ENCODE results near the gene STYXL2. TPM values are rescaled to one million over a fixed set of nuclear protein-coding genes. Genes with fewer than 3 reads are reported as not detected.
A peak's percentile ranks its signal among the peaks of the same experiment; 100 is the strongest.

Gene STYXL2
- total and polyA plus RNA-seq, 9 of the 15 experiments (the other 6 are each of a cell fraction or from before 2014, with no cell fraction given), result not detected

GRCh38 chr1:167057241-167057688, 36.6 kb upstream of the STYXL2 start (continued):
- peak; percentile 84 for TF ChIP-seq REST (IDR thresholded peaks at IDR 0.05; ENCODE audit: borderline replicate concordance)
- no peak for TF ChIP-seq REST (CRISPR knock-in tag; IDR thresholded peaks at IDR 0.05; ENCODE audit: low read depth)
- TF ChIP-seq, protein P1, sequence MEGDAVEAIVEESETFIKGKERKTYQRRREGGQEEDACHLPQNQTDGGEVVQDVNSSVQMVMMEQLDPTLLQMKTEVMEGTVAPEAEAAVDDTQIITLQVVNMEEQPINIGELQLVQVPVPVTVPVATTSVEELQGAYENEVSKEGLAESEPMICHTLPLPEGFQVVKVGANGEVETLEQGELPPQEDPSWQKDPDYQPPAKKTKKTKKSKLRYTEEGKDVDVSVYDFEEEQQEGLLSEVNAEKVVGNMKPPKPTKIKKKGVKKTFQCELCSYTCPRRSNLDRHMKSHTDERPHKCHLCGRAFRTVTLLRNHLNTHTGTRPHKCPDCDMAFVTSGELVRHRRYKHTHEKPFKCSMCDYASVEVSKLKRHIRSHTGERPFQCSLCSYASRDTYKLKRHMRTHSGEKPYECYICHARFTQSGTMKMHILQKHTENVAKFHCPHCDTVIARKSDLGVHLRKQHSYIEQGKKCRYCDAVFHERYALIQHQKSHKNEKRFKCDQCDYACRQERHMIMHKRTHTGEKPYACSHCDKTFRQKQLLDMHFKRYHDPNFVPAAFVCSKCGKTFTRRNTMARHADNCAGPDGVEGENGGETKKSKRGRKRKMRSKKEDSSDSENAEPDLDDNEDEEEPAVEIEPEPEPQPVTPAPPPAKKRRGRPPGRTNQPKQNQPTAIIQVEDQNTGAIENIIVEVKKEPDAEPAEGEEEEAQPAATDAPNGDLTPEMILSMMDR (IDR thresholded peaks at IDR 0.05 in 2 of 3, conservative IDR thresholded peaks at IDR 0.05 in 1 of 3; ENCODE audit: insufficient read depth in 2 of 3, low read depth in 1 of 3, low read length in 3 of 3), result peak; percentile 73 to 77 (median 76)
- TF ChIP-seq ARID2 (IDR thresholded peaks at IDR 0.05), result 0 out of 2 replicates have a peak, but pooled peaks have one; percentile 15
- peak; percentile 65 for TF ChIP-seq ZNF121 (CRISPR knock-in tag; conservative IDR thresholded peaks at IDR 0.05)
- TF ChIP-seq, protein P2, sequence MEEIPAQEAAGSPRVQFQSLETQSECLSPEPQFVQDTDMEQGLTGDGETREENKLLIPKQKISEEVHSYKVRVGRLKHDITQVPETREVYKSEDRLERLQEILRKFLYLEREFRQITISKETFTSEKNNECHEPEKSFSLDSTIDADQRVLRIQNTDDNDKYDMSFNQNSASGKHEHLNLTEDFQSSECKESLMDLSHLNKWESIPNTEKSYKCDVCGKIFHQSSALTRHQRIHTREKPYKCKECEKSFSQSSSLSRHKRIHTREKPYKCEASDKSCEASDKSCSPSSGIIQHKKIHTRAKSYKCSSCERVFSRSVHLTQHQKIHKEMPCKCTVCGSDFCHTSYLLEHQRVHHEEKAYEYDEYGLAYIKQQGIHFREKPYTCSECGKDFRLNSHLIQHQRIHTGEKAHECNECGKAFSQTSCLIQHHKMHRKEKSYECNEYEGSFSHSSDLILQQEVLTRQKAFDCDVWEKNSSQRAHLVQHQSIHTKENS (CRISPR knock-in tag; IDR thresholded peaks at IDR 0.05), result no peak
- TF ChIP-seq, protein P3, sequence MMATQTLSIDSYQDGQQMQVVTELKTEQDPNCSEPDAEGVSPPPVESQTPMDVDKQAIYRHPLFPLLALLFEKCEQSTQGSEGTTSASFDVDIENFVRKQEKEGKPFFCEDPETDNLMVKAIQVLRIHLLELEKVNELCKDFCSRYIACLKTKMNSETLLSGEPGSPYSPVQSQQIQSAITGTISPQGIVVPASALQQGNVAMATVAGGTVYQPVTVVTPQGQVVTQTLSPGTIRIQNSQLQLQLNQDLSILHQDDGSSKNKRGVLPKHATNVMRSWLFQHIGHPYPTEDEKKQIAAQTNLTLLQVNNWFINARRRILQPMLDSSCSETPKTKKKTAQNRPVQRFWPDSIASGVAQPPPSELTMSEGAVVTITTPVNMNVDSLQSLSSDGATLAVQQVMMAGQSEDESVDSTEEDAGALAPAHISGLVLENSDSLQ (IDR thresholded peaks at IDR 0.05), result peak; percentile 88
- TF ChIP-seq ZFP36 (IDR thresholded peaks at IDR 0.05; ENCODE audit: low read depth, low read length, partially characterized antibody), result no peak
- TF ChIP-seq ZNF436 (CRISPR knock-in tag; IDR thresholded peaks at IDR 0.05), result no peak
- TF ChIP-seq HMGN3 (IDR thresholded peaks at IDR 0.05; ENCODE audit: borderline replicate concordance, extremely low read depth, insufficient read length, low read depth, low read length), result no peak
- TF ChIP-seq ARNT (IDR thresholded peaks at IDR 0.05), result no peak
- TF ChIP-seq RAD21 (CRISPR knock-in tag; conservative IDR thresholded peaks at IDR 0.05 in 1 of 2, IDR thresholded peaks at IDR 0.05 in 1 of 2), result peak; percentile 78 to 89
- no peak for TF ChIP-seq ARID1B (IDR thresholded peaks at IDR 0.05)
- TF ChIP-seq CTBP1 (IDR thresholded peaks at IDR 0.05; ENCODE audit: borderline replicate concordance), result peak; percentile 55
- no peak for TF ChIP-seq PHB2 (IDR thresholded peaks at IDR 0.05; ENCODE audit: low read depth)
- TF ChIP-seq POLR2H (tag; IDR thresholded peaks at IDR 0.05; ENCODE audit: low read depth), result no peak
- no peak for TF ChIP-seq ZNF717 (CRISPR knock-in tag; IDR thresholded peaks at IDR 0.05)
